ENCODE data around the gene KCNH8. TPM values are rescaled to one million over a fixed set of nuclear protein-coding genes. Genes with fewer than 3 reads are reported as not detected.
"Not testable (repeated sequence)": the region's sequence is repeated elsewhere in the genome, so short reads cannot be mapped to it uniquely, and the experiment has no call there.

KCNH8 gene
- total and polyA plus RNA-seq, 4 donors: 0.02 to 0.08 (median 0.05) TPM; not detected in 1

DNA sequence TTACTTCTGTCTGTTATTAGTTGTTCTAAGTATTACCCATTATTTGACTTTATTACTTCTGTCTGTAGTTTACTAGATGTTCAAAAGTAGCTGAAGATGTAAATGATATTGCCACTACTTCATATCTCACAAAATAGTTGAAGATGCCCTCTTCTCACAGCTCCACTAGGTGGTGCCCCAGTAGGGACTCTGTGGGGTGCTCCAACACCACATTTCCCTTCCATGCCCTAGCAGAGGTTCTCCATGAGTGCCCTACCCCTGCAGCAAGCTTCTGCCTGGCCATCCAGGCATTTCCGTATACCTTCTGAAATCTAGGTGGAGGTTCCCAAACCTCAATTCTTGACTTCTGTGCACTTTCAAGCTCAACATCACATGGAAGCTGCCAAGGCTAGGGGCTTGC, 80.8 kb downstream of the KCNH8 start (continued):
- TF ChIP-seq, protein P1, sequence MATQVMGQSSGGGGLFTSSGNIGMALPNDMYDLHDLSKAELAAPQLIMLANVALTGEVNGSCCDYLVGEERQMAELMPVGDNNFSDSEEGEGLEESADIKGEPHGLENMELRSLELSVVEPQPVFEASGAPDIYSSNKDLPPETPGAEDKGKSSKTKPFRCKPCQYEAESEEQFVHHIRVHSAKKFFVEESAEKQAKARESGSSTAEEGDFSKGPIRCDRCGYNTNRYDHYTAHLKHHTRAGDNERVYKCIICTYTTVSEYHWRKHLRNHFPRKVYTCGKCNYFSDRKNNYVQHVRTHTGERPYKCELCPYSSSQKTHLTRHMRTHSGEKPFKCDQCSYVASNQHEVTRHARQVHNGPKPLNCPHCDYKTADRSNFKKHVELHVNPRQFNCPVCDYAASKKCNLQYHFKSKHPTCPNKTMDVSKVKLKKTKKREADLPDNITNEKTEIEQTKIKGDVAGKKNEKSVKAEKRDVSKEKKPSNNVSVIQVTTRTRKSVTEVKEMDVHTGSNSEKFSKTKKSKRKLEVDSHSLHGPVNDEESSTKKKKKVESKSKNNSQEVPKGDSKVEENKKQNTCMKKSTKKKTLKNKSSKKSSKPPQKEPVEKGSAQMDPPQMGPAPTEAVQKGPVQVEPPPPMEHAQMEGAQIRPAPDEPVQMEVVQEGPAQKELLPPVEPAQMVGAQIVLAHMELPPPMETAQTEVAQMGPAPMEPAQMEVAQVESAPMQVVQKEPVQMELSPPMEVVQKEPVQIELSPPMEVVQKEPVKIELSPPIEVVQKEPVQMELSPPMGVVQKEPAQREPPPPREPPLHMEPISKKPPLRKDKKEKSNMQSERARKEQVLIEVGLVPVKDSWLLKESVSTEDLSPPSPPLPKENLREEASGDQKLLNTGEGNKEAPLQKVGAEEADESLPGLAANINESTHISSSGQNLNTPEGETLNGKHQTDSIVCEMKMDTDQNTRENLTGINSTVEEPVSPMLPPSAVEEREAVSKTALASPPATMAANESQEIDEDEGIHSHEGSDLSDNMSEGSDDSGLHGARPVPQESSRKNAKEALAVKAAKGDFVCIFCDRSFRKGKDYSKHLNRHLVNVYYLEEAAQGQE (IDR thresholded peaks at IDR 0.05): no peak
- TF ChIP-seq JUND (IDR thresholded peaks at IDR 0.05) (no peak), RXRA (IDR thresholded peaks at IDR 0.05) (no peak)

DNA sequence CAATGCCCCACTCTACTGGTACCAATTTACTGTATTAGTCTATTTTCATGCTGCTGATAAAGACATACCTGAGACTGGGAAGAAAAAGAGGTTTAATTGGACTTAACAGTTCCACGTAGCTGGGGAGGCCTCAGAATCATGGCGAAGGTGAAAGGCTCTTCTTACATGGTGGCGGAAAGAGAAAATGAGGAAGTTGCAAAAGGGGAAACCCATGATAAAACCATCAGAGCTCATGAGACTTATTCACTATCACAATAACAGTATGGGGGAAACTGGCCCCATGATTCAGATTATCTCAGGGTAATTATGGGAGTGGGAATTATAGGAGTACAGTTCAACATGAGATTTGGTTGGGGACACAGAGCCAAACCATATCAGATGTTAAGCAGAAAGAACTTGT, 81.6 kb downstream of the KCNH8 start:
- not testable (repeated sequence) for H3K36me3 ChIP-seq (ENCODE audit: control insufficient read depth in 4 of 4, insufficient read depth in 3 of 4, low read depth in 1 of 4, low read length in 3 of 4); H3K27me3 ChIP-seq (ENCODE audit: control insufficient read depth in 4 of 4, insufficient read depth in 4 of 4, low read length in 3 of 4); DNase-seq (ENCODE audit: low spot score); H3K9me3 ChIP-seq (ENCODE audit: control insufficient read depth in 4 of 4, low read length in 3 of 4); H3K4me3 ChIP-seq (ENCODE audit: low read depth in 1 of 3, low read length in 3 of 3); H3K4me1 ChIP-seq (ENCODE audit: control insufficient read depth in 4 of 4, insufficient read depth in 4 of 4, low read length in 3 of 4); H3K9ac ChIP-seq (ENCODE audit: low read depth in 1 of 2, low read length in 2 of 2); H3K27ac ChIP-seq (ENCODE audit: low read depth in 1 of 2, low read length in 2 of 2)
- whole genome bisulfite sequencing: 80% methylated on average over 3 of the region's 3 CpGs

DNA sequence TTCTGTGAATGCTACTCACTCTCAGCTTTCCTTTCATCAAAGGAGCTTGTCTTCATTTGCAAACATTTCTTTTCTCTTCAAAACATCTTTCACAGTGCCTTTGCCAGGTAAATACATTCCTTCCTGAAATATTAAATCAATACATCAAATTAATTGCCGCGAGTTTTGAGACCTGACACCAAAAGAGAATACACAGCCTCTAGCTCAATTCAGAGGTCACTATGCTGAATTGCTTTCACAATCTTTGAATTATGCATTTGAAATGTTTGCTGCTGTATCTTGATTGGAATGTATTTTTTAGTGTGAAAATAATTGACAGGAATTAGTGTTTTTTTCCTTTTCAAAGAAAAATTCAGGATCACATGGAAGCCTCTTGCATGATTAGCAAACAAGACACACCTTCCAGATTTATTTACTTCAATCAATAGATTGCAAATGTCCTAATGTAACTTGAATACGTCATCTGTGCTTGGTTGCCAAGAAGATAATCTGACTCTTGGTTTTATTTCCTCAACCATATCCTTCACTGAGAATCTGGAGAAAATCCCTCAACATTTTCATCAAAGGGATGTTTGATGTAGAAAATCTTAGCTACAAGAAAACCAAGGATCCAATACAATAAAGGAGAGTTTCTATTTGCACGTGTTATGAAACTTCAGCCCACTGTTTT, 83.6 kb downstream of the KCNH8 start:
- no peak for TF ChIP-seq SP1 (IDR thresholded peaks at IDR 0.05)
- TF ChIP-seq, protein P2, sequence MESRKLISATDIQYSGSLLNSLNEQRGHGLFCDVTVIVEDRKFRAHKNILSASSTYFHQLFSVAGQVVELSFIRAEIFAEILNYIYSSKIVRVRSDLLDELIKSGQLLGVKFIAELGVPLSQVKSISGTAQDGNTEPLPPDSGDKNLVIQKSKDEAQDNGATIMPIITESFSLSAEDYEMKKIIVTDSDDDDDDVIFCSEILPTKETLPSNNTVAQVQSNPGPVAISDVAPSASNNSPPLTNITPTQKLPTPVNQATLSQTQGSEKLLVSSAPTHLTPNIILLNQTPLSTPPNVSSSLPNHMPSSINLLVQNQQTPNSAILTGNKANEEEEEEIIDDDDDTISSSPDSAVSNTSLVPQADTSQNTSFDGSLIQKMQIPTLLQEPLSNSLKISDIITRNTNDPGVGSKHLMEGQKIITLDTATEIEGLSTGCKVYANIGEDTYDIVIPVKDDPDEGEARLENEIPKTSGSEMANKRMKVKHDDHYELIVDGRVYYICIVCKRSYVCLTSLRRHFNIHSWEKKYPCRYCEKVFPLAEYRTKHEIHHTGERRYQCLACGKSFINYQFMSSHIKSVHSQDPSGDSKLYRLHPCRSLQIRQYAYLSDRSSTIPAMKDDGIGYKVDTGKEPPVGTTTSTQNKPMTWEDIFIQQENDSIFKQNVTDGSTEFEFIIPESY (IDR thresholded peaks at IDR 0.05): no peak
- TF ChIP-seq, protein P3, sequence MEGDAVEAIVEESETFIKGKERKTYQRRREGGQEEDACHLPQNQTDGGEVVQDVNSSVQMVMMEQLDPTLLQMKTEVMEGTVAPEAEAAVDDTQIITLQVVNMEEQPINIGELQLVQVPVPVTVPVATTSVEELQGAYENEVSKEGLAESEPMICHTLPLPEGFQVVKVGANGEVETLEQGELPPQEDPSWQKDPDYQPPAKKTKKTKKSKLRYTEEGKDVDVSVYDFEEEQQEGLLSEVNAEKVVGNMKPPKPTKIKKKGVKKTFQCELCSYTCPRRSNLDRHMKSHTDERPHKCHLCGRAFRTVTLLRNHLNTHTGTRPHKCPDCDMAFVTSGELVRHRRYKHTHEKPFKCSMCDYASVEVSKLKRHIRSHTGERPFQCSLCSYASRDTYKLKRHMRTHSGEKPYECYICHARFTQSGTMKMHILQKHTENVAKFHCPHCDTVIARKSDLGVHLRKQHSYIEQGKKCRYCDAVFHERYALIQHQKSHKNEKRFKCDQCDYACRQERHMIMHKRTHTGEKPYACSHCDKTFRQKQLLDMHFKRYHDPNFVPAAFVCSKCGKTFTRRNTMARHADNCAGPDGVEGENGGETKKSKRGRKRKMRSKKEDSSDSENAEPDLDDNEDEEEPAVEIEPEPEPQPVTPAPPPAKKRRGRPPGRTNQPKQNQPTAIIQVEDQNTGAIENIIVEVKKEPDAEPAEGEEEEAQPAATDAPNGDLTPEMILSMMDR (IDR thresholded peaks at IDR 0.05; ENCODE audit: low read depth, low read length, missing input control): no peak
- no peak for TF ChIP-seq HNF4G (IDR thresholded peaks at IDR 0.05)
- Histone ChIP-seq H3K27me3 (ENCODE audit: control insufficient read depth in 4 of 4, insufficient read depth in 4 of 4, low read length in 3 of 4) (no peaks in the 10 kb centered on the region), H3K4me1 (ENCODE audit: control insufficient read depth in 4 of 4, insufficient read depth in 4 of 4, low read length in 3 of 4) (peaks cover 0 to 4% (median 0%) of the 10 kb centered on the region in 4 donors), H3K36me3 (ENCODE audit: control insufficient read depth in 4 of 4, insufficient read depth in 3 of 4, low read depth in 1 of 4, low read length in 3 of 4) (no peaks in the 10 kb centered on the region), H3K9ac (ENCODE audit: low read depth in 1 of 2, low read length in 2 of 2) (no peak overlapping the region), H3K9me3 (ENCODE audit: control insufficient read depth in 4 of 4, low read length in 3 of 4) (no peaks in the 10 kb centered on the region), H3K4me3 (ENCODE audit: low read depth in 1 of 3, low read length in 3 of 3) (no peak overlapping the region), H3K27ac (ENCODE audit: low read depth in 1 of 2, low read length in 2 of 2) (no peak overlapping the region)
- no peak for DNase-seq (ENCODE audit: low spot score)
- 51% methylated on average over 4 of the region's 4 CpGs for WGBS
